SU-DHL-6 (cell line): ENCODE results near the gene SMC4.
A peak's percentile ranks its signal among the peaks of the same experiment; 100 is the strongest.

Source experiments
- H2AFZ ChIP-seq: fragments of 200-600 bp; sonication (generic); 2 replicates; pipeline ENCODE4 v1.6.1; 2014; ENCODE audit warnings: low read depth, mild to moderate bottlenecking, moderate library complexity, mixed read lengths, antibody characterized with exemption, low read length; ENCODE audit not compliant: severe bottlenecking
- H3F3A ChIP-seq: fragments of 200-600 bp; shearing (Covaris generic); 2 replicates; pipeline ENCODE4 v1.6.0; 2016; ENCODE audit warnings: antibody characterized with exemption, mild to moderate bottlenecking; ENCODE audit not compliant: insufficient read depth
- H3K27ac ChIP-seq: fragments of 200-600 bp; sonication (generic); 2 replicates; pipeline ENCODE4 v1.5.1; 2016; ENCODE audit warnings: low read depth, mild to moderate bottlenecking, low read length, moderate library complexity, mixed read lengths
- H3K27me3 ChIP-seq: fragments of 200-600 bp; sonication (generic), shearing (Covaris generic); 2 replicates; pipeline ENCODE4 v1.6.0; 2014; ENCODE audit warnings: mild to moderate bottlenecking, low read length
- H3K36me3 ChIP-seq: fragments of 200-600 bp; sonication (generic); 2 replicates; pipeline ENCODE4 v1.6.1; 2014; ENCODE audit warnings: mild to moderate bottlenecking, low read length, mixed read lengths
- H3K4me2 ChIP-seq: fragments of 300-600, 200-600 bp; shearing (Covaris generic), sonication (generic); 2 replicates; pipeline ENCODE4 v1.6.0; 2014; ENCODE audit warnings: low read length, low read depth, mild to moderate bottlenecking; ENCODE audit not compliant: poor library complexity, severe bottlenecking
- H3K4me3 ChIP-seq: fragments of 200-600 bp; sonication (generic); 2 replicates; pipeline ENCODE4 v1.5.1; 2014; ENCODE audit warnings: antibody characterized with exemption, low read length, mild to moderate bottlenecking, mixed read lengths; ENCODE audit not compliant: insufficient read depth, poor library complexity, severe bottlenecking
- H3K79me2 ChIP-seq: fragments of 200-600 bp; sonication (generic); 2 replicates; pipeline ENCODE4 v1.6.1; 2014; ENCODE audit warnings: mild to moderate bottlenecking, low read length, moderate library complexity; ENCODE audit not compliant: insufficient read depth
- H3K9ac ChIP-seq: fragments of 200-600 bp; sonication (generic); 2 replicates; pipeline ENCODE4 v1.7.0; 2014; ENCODE audit warnings: mild to moderate bottlenecking, low read length
- H3K9me2 ChIP-seq: fragments of 200-600 bp; sonication (generic); replicated peaks from 2 replicates; pipeline ENCODE4 v1.6.1; 2014; ENCODE audit warnings: low read length; ENCODE audit not compliant: insufficient read depth
- H3K9me3 ChIP-seq: fragments of 200-600 bp; sonication (generic); 2 replicates; pipeline ENCODE4 v1.6.1; 2014; ENCODE audit warnings: low read length, mixed read lengths; ENCODE audit not compliant: insufficient read depth
- H4K20me1 ChIP-seq: fragments of 200-600 bp; sonication (generic); 2 replicates; pipeline ENCODE4 v1.6.1; 2014; ENCODE audit warnings: low read depth, mild to moderate bottlenecking, antibody characterized with exemption, low read length, moderate library complexity, mixed read lengths
- EZH2phosphoT487 ChIP-seq: fragments of 200-600 bp; sonication (generic), shearing (Covaris generic); conservative IDR thresholded peaks from 2 replicates; pipeline ENCODE4 v1.6.1; 2018; ENCODE audit warnings: mild to moderate bottlenecking, antibody characterized with exemption, low read length, moderate library complexity, mixed read lengths
- TF ChIP-seq, protein P1 (sequence below): fragments of 200-600 bp; sonication (generic); IDR thresholded peaks from one replicate; pipeline ENCODE4 v1.5.1; 2017; ENCODE audit warnings: antibody characterized with exemption, mild to moderate bottlenecking, low read length, moderate library complexity; ENCODE audit not compliant: insufficient read depth, poor library complexity, severe bottlenecking

Gene SMC4

GRCh38 chr3:160409812-160410610, 10.6 kb downstream of the SMC4 start:
- H3F3A ChIP-seq, result peaks cover 97% of the 10 kb centered on the region
- H3K4me2 ChIP-seq, result no peak overlapping the region
- H3K36me3 ChIP-seq, result peaks cover 90% of the 10 kb centered on the region
- H3K79me2 ChIP-seq, result peaks cover 93% of the 10 kb centered on the region
- no peaks in the 10 kb centered on the region for H3K9me3 ChIP-seq
- TF ChIP-seq, protein P1, sequence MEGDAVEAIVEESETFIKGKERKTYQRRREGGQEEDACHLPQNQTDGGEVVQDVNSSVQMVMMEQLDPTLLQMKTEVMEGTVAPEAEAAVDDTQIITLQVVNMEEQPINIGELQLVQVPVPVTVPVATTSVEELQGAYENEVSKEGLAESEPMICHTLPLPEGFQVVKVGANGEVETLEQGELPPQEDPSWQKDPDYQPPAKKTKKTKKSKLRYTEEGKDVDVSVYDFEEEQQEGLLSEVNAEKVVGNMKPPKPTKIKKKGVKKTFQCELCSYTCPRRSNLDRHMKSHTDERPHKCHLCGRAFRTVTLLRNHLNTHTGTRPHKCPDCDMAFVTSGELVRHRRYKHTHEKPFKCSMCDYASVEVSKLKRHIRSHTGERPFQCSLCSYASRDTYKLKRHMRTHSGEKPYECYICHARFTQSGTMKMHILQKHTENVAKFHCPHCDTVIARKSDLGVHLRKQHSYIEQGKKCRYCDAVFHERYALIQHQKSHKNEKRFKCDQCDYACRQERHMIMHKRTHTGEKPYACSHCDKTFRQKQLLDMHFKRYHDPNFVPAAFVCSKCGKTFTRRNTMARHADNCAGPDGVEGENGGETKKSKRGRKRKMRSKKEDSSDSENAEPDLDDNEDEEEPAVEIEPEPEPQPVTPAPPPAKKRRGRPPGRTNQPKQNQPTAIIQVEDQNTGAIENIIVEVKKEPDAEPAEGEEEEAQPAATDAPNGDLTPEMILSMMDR, result no peak
- no peak for TF ChIP-seq EZH2phosphoT487
- no peaks in the 10 kb centered on the region for H3K9me2 ChIP-seq
- H3K9ac ChIP-seq, result no peak overlapping the region
- peak overlapping the region; percentile 3; the same call in 1 of the 2 replicates for H3K27ac ChIP-seq
- H3K27me3 ChIP-seq, result no peaks in the 10 kb centered on the region
- peaks cover 71% of the 10 kb centered on the region for H4K20me1 ChIP-seq
- H2AFZ ChIP-seq, result no peak overlapping the region
- H3K4me3 ChIP-seq, result no peak overlapping the region

- Histone ChIP-seq H3K9me2 (no peaks in the 10 kb centered on the region), H3K36me3 (peaks cover 92% of the 10 kb centered on the region), H3K4me2 (no peak overlapping the region), H3K9me3 (no peaks in the 10 kb centered on the region), H3K27me3 (no peaks in the 10 kb centered on the region), H3K27ac (no peak overlapping the region), H3K4me3 (no peak overlapping the region), H3K79me2 (peaks cover 93% of the 10 kb centered on the region), H4K20me1 (peaks cover 72% of the 10 kb centered on the region), H3F3A (peaks cover 97% of the 10 kb centered on the region), H3K9ac (no peak overlapping the region), H2AFZ (no peak overlapping the region)
- no peak for TF ChIP-seq EZH2phosphoT487
- TF ChIP-seq, protein P1, result no peak
Measured at GRCh38 chr3:160412477-160412876, 13.0 kb downstream of the SMC4 start.

GRCh38 chr3:160413613-160414248, 14.3 kb downstream of the SMC4 start:
- Histone ChIP-seq H3K27me3 (no peaks in the 10 kb centered on the region), H4K20me1 (peaks cover 71% of the 10 kb centered on the region), H3K9me2 (no peaks in the 10 kb centered on the region), H3K79me2 (peaks cover 92% of the 10 kb centered on the region), H3K27ac (no peak overlapping the region; the same call in 1 of the 2 replicates), H3K4me2 (no peak overlapping the region), H3K9me3 (no peaks in the 10 kb centered on the region), H3K4me3 (no peak overlapping the region), H3F3A (peaks cover 94% of the 10 kb centered on the region), H3K36me3 (peaks cover 93% of the 10 kb centered on the region), H3K9ac (no peak overlapping the region), H2AFZ (no peak overlapping the region)
- TF ChIP-seq EZH2phosphoT487, result no peak
- TF ChIP-seq, protein P1, result peak; percentile 81
